Measurements from ENCODE around the gene PGAM2.
A peak's percentile ranks its signal among the peaks of the same experiment; 100 is the strongest.
"Not testable (repeated sequence)": the region's sequence is repeated elsewhere in the genome, so short reads cannot be mapped to it uniquely, and the experiment has no call there.

PGAM2 gene

DNA sequence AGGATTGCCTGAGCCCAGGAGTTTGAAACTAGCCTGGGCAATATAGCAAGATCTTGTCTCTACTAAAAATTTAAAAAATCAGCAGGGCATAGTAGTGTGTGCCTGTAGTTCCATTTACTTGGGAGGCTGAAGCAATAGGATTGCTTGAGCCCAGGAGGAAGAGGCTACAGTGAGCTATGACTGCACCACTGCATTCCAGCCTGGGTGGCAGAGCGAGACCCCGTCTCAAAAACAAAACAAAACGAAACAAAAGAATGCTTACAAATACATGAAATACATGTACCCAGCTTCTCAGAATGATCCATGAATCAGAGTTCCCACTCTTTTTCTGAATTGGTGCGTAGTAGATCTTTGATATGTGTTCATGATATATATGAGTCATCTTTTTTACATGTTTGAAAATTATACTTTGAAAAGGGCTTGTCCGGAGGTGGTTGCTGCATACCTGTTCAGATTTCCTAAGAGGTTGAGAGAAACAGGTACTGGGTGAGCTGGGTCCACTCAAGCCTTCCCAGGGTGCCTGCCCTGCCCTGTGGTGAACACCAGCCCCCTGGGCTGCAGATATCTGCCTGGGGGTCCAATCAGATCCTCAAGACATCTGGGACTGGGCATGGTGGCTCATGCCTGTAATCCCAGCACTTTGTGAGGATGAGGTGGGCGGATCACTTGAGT lies 42.4 kb downstream of the PGAM2 start:
- DNase-seq (ENCODE audit: low read depth), result not testable (repeated sequence)

DNA sequence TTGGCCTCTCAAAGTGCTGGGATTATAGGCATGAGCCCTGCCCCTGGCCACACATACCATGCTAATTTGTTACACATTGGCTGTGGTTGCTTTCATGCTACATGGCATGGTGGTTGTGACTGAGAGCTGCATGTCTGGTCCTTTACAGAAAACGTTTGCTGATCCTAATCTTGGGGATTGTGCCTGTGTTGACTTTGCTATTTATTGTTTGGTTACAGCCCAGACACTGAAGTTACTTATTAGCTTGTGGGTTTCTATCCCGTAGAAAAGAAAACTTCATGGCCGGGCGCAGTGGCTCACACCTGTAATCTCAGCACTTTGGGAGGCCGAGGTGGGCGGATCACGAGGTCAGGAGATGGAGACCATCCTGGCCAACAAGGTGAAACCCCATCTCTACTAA lies 43.3 kb downstream of the PGAM2 start:
- DNase-seq (ENCODE audit: low read depth), result not testable (repeated sequence)

DNA sequence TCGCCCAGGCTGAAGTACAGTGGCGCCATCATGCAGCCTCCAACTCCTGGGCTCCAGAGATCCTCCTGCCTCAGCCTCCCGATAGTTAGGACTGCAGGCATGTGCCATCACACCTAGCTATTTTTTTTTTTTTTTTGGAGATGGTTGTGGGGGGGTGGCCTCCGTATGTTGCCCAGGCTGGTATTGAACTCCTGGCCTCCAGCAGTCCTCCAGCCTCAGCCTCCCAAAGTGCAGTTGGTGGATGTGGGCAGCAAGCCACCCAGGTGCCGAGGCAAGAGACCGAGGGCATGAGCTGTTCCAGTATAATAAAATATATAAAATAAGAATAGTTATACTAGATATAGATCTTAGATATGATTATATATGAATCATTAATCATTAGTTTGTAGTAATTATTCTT lies 45.5 kb downstream of the PGAM2 start:
- not testable (repeated sequence) for DNase-seq (ENCODE audit: low read depth)

DNA sequence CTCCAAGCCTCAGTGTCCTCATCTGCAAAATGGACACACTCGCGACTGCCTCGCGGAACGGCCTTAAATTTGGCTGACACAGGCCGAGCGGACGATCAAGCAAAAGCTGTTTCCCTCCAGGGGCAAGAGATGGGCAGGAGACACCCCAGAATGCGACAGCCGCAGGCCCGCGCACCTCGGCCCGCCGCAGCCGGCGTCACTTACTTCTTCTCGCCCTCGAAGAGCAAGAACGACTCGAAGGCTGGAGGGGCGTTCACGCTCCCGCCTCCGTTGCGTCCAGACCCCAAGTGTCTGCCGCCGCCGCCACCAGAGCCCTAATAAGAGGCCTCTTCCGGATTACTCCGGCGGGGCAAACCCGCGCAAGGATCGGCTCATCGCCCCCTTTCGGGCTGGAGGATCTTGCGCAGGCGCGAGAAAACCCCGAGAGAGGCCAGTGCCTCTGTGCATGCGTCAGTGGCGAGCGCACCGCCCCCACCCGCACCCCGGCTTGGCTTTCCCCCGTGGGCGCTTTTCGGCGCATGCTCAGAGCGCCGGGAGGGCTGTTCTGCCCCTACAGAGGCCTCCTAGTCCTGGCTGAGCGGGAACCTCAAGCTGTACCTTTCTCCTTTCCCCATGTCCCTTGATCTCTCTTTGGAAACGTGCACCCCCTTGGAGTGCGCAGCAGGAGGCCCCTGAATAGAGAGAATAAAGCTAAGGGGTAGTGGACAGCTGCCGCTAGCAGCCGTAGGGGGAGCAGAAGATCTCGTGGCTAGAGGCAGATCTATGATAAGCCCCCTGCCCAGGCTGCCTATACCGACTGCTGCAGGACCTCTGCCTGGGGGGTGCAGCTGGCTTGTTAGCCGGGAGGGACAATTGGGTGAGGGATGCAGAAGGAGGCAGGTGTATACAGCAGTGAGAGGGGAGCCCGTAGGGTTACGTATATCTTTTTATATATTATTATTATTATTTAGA lies 46.2 kb downstream of the PGAM2 start:
- DNase-seq (ENCODE audit: low read depth), result peak; percentile 98

DNA sequence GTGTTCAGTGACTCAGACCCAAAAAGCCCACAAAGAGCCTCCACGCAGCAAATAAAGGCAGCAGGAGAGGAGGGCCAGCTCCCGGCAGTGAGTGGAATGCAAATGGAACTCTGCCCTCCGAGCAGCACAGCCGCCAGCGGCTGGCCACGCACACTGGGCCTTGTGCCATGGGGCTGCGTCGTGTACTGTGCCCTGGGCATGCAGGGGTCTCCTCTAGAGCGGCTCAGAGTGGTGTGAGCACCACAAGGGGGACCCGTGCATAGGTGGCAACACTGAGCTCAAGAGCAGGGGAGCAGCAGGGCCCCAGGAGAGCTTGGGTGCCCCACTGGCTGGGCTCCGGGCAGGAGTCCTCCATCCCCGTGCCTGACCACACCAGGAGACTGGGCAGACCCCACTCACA lies 50.3 kb downstream of the PGAM2 start:
- not testable (repeated sequence) for DNase-seq (ENCODE audit: low read depth)
